ENCODE data around the gene WARS2.

Gene WARS2

GRCh38 chr1:119083980-119084379 lies 56.5 kb downstream of the WARS2 start:
- no peak for FAIRE-seq

GRCh38 chr1:119083479-119083878 lies 57.0 kb downstream of the WARS2 start:
- peak; percentile 18 for FAIRE-seq
- no peak for DNase-seq (ENCODE audit: low spot score)

More at GRCh38 chr1:119083980-119084379, 56.5 kb downstream of the WARS2 start:
- no peak for DNase-seq (ENCODE audit: low spot score)

GRCh38 chr1:119081700-119082099 lies 58.8 kb downstream of the WARS2 start:
- FAIRE-seq (no peak), DNase-seq (ENCODE audit: low spot score) (no peak)

- DNase-seq (ENCODE audit: low spot score) (no peak), FAIRE-seq (peak; percentile 83)
These were observed 59.2 kb downstream of the WARS2 start for GRCh38 chr1:119081267-119081666.

- DNase-seq (ENCODE audit: low spot score) (peak; percentile 91), FAIRE-seq (peak; percentile 98)
These were observed 59.9 kb downstream of the WARS2 start for GRCh38 chr1:119080586-119080985.

- peak; percentile 84 for FAIRE-seq
- peak; percentile 36 for DNase-seq (ENCODE audit: low spot score)
These were observed 60.6 kb downstream of the WARS2 start for GRCh38 chr1:119079881-119080280.

- DNase-seq (ENCODE audit: low spot score), result no peak
These were observed 64.8 kb downstream of the WARS2 start for GRCh38 chr1:119075614-119076013.

GRCh38 chr1:119071321-119071720 lies 69.1 kb downstream of the WARS2 start:
- FAIRE-seq, result no peak
- no peak for DNase-seq (ENCODE audit: low spot score)

More at GRCh38 chr1:119075614-119076013, 64.8 kb downstream of the WARS2 start:
- no peak for FAIRE-seq

GRCh38 chr1:119069682-119070081 lies 70.8 kb downstream of the WARS2 start:
- FAIRE-seq (no peak), DNase-seq (ENCODE audit: low spot score) (no peak)

- FAIRE-seq (no peak), DNase-seq (ENCODE audit: low spot score) (no peak)
These were observed 72.0 kb downstream of the WARS2 start for GRCh38 chr1:119068427-119068826.

- DNase-seq (ENCODE audit: low spot score) (no peak), FAIRE-seq (no peak)
These were observed 78.8 kb downstream of the WARS2 start for GRCh38 chr1:119061700-119062099.

- FAIRE-seq (no peak), DNase-seq (ENCODE audit: low spot score) (no peak)
These were observed 84.9 kb downstream of the WARS2 start for GRCh38 chr1:119055568-119055967.

- FAIRE-seq (peak; percentile 34), DNase-seq (ENCODE audit: low spot score) (no peak)
These were observed 86.5 kb downstream of the WARS2 start for GRCh38 chr1:119053917-119054316.

GRCh38 chr1:119052267-119052666 lies 88.2 kb downstream of the WARS2 start:
- FAIRE-seq, result no peak
- DNase-seq (ENCODE audit: low spot score), result no peak

- FAIRE-seq, result no peak
- no peak for DNase-seq (ENCODE audit: low spot score)
These were observed 91.6 kb downstream of the WARS2 start for GRCh38 chr1:119048624-119049404.

GRCh38 chr1:119046785-119047438 lies 93.5 kb downstream of the WARS2 start:
- FAIRE-seq (no peak), DNase-seq (ENCODE audit: low spot score) (no peak)

GRCh38 chr1:119046429-119046784 lies 94.0 kb downstream of the WARS2 start:
- DNase-seq (ENCODE audit: low spot score) (no peak), FAIRE-seq (no peak)

GRCh38 chr1:119045096-119045746 lies 95.2 kb downstream of the WARS2 start:
- FAIRE-seq (peak; percentile 85), DNase-seq (ENCODE audit: low spot score) (no peak)

- DNase-seq (ENCODE audit: low spot score), result no peak
- FAIRE-seq, result no peak
These were observed 99.5 kb downstream of the WARS2 start for GRCh38 chr1:119040906-119041305.

GRCh38 chr1:119040489-119040888 lies 100.0 kb downstream of the WARS2 start:
- DNase-seq (ENCODE audit: low spot score) (no peak), FAIRE-seq (peak; percentile 36)

GRCh38 chr1:119038363-119038762 lies 102.1 kb downstream of the WARS2 start:
- no peak for FAIRE-seq
- no peak for DNase-seq (ENCODE audit: low spot score)

- no peak for DNase-seq (ENCODE audit: low spot score)
- no peak for FAIRE-seq
These were observed 106.1 kb downstream of the WARS2 start for GRCh38 chr1:119034359-119034758.
